ENCODE results near the gene P2RY8.

- TF ChIP-seq SMC3 (IDR thresholded peaks at IDR 0.05; ENCODE audit: low read depth, low read length), result no peak
- TF ChIP-seq MAFK (IDR thresholded peaks at IDR 0.05; ENCODE audit: low read depth, low read length), result no peak
- no peak for TF ChIP-seq CTCF (conservative IDR thresholded peaks at IDR 0.05; ENCODE audit: low read depth, low read length)
- no peak for TF ChIP-seq POLR2A (IDR thresholded peaks at IDR 0.05; ENCODE audit: low read depth, low read length)
- no peak for TF ChIP-seq RCOR1 (IDR thresholded peaks at IDR 0.05; ENCODE audit: insufficient replicate concordance, low read length)
- TF ChIP-seq NFE2L2 (IDR thresholded peaks at IDR 0.05; ENCODE audit: low read depth, low read length), result no peak
- TF ChIP-seq USF2 (IDR thresholded peaks at IDR 0.05; ENCODE audit: low read depth, low read length), result no peak
These were observed 71.4 kb downstream of the P2RY8 start for GRCh38 chrX:1465286-1466231.
